Measurements from ENCODE around the gene TMEM108.

Gene TMEM108

GRCh38 chr3:133038731-133039375 lies 662 bp downstream of the TMEM108 start:
- Histone ChIP-seq H3K36me3 (ENCODE audit: insufficient read depth, low read length) (no peaks in the 10 kb centered on the region), H3K9ac (ENCODE audit: low read depth, low read length) (peak overlapping the region; percentile 72), H3K9me3 (ENCODE audit: control insufficient read depth, insufficient read depth, low read length) (no peaks in the 10 kb centered on the region), H3K4me1 (ENCODE audit: insufficient read depth, low read length) (peaks cover 21% of the 10 kb centered on the region; the same call in 1 of the 2 replicates)

- H3K9ac ChIP-seq (ENCODE audit: low read depth, low read length) = no peak overlapping the region
- H3K9me3 ChIP-seq (ENCODE audit: control insufficient read depth, insufficient read depth, low read length) = no peaks in the 10 kb centered on the region
- no peaks in the 10 kb centered on the region for H3K36me3 ChIP-seq (ENCODE audit: insufficient read depth, low read length)
- H3K4me1 ChIP-seq (ENCODE audit: insufficient read depth, low read length) = peaks cover 4% of the 10 kb centered on the region; the same call in 1 of the 2 replicates
Measured at GRCh38 chr3:133040696-133041523, 2.7 kb downstream of the TMEM108 start.

- no peaks in the 10 kb centered on the region for H3K9me3 ChIP-seq (ENCODE audit: control insufficient read depth, insufficient read depth, low read length)
- H3K4me1 ChIP-seq (ENCODE audit: insufficient read depth, low read length) = peaks cover 4% of the 10 kb centered on the region; the same call in 1 of the 2 replicates
- H3K9ac ChIP-seq (ENCODE audit: low read depth, low read length) = no peak overlapping the region
- H3K36me3 ChIP-seq (ENCODE audit: insufficient read depth, low read length) = no peaks in the 10 kb centered on the region
Measured at GRCh38 chr3:133041524-133041829, 3.3 kb downstream of the TMEM108 start.

- no peak overlapping the region for H3K9ac ChIP-seq (ENCODE audit: low read depth, low read length)
- no peaks in the 10 kb centered on the region for H3K9me3 ChIP-seq (ENCODE audit: control insufficient read depth, insufficient read depth, low read length)
- H3K36me3 ChIP-seq (ENCODE audit: insufficient read depth, low read length) = no peaks in the 10 kb centered on the region
- peaks cover 4% of the 10 kb centered on the region; the same call in 1 of the 2 replicates for H3K4me1 ChIP-seq (ENCODE audit: insufficient read depth, low read length)
Measured at GRCh38 chr3:133042778-133043177, 4.6 kb downstream of the TMEM108 start.

- no peak overlapping the region for H3K9ac ChIP-seq (ENCODE audit: low read depth, low read length)
- no peaks in the 10 kb centered on the region for H3K9me3 ChIP-seq (ENCODE audit: control insufficient read depth, insufficient read depth, low read length)
- H3K4me1 ChIP-seq (ENCODE audit: insufficient read depth, low read length) = no peaks in the 10 kb centered on the region
- no peaks in the 10 kb centered on the region for H3K36me3 ChIP-seq (ENCODE audit: insufficient read depth, low read length)
Measured at GRCh38 chr3:133047980-133048379, 9.8 kb downstream of the TMEM108 start.

- H3K9me3 ChIP-seq (ENCODE audit: control insufficient read depth, insufficient read depth, low read length) = no peaks in the 10 kb centered on the region
- H3K9ac ChIP-seq (ENCODE audit: low read depth, low read length) = no peak overlapping the region
- no peaks in the 10 kb centered on the region for H3K36me3 ChIP-seq (ENCODE audit: insufficient read depth, low read length)
- no peaks in the 10 kb centered on the region for H3K4me1 ChIP-seq (ENCODE audit: insufficient read depth, low read length)
Measured at GRCh38 chr3:133049491-133049890, 11.3 kb downstream of the TMEM108 start.

- Histone ChIP-seq H3K9me3 (ENCODE audit: control insufficient read depth, insufficient read depth, low read length) (no peaks in the 10 kb centered on the region), H3K4me1 (ENCODE audit: insufficient read depth, low read length) (no peaks in the 10 kb centered on the region), H3K36me3 (ENCODE audit: insufficient read depth, low read length) (no peaks in the 10 kb centered on the region), H3K9ac (ENCODE audit: low read depth, low read length) (no peak overlapping the region)
Measured at GRCh38 chr3:133050891-133051290, 12.7 kb downstream of the TMEM108 start.

GRCh38 chr3:133053532-133053931 lies 15.3 kb downstream of the TMEM108 start:
- Histone ChIP-seq H3K36me3 (ENCODE audit: insufficient read depth, low read length) (no peaks in the 10 kb centered on the region), H3K9me3 (ENCODE audit: control insufficient read depth, insufficient read depth, low read length) (no peaks in the 10 kb centered on the region), H3K4me1 (ENCODE audit: insufficient read depth, low read length) (0 out of 2 replicates have a peak, but pooled peaks cover 3% of the 10 kb centered on the region), H3K9ac (ENCODE audit: low read depth, low read length) (no peak overlapping the region)

GRCh38 chr3:133054586-133054985 lies 16.4 kb downstream of the TMEM108 start:
- 0 out of 2 replicates have a peak, but pooled peaks cover 3% of the 10 kb centered on the region for H3K4me1 ChIP-seq (ENCODE audit: insufficient read depth, low read length)
- H3K9ac ChIP-seq (ENCODE audit: low read depth, low read length) = no peak overlapping the region
- no peaks in the 10 kb centered on the region for H3K36me3 ChIP-seq (ENCODE audit: insufficient read depth, low read length)
- no peaks in the 10 kb centered on the region for H3K9me3 ChIP-seq (ENCODE audit: control insufficient read depth, insufficient read depth, low read length)

GRCh38 chr3:133055339-133055738 lies 17.1 kb downstream of the TMEM108 start:
- H3K9me3 ChIP-seq (ENCODE audit: control insufficient read depth, insufficient read depth, low read length) = no peaks in the 10 kb centered on the region
- H3K4me1 ChIP-seq (ENCODE audit: insufficient read depth, low read length) = 0 out of 2 replicates have a peak, but pooled peaks cover 3% of the 10 kb centered on the region
- H3K9ac ChIP-seq (ENCODE audit: low read depth, low read length) = no peak overlapping the region
- H3K36me3 ChIP-seq (ENCODE audit: insufficient read depth, low read length) = no peaks in the 10 kb centered on the region

GRCh38 chr3:133058243-133058642 lies 20.1 kb downstream of the TMEM108 start:
- H3K9me3 ChIP-seq (ENCODE audit: control insufficient read depth, insufficient read depth, low read length) = no peaks in the 10 kb centered on the region
- H3K4me1 ChIP-seq (ENCODE audit: insufficient read depth, low read length) = 0 out of 2 replicates have a peak, but pooled peaks cover 3% of the 10 kb centered on the region

GRCh38 chr3:133058831-133059230 lies 20.6 kb downstream of the TMEM108 start:
- Histone ChIP-seq H3K36me3 (ENCODE audit: insufficient read depth, low read length) (no peaks in the 10 kb centered on the region), H3K4me1 (ENCODE audit: insufficient read depth, low read length) (0 out of 2 replicates have a peak, but pooled peaks cover 3% of the 10 kb centered on the region), H3K9me3 (ENCODE audit: control insufficient read depth, insufficient read depth, low read length) (no peaks in the 10 kb centered on the region), H3K9ac (ENCODE audit: low read depth, low read length) (no peak overlapping the region)

More at GRCh38 chr3:133058243-133058642, 20.1 kb downstream of the TMEM108 start:
- Histone ChIP-seq H3K9ac (ENCODE audit: low read depth, low read length) (no peak overlapping the region), H3K36me3 (ENCODE audit: insufficient read depth, low read length) (no peaks in the 10 kb centered on the region)

- H3K4me1 ChIP-seq (ENCODE audit: insufficient read depth, low read length) = no peaks in the 10 kb centered on the region
- no peaks in the 10 kb centered on the region for H3K36me3 ChIP-seq (ENCODE audit: insufficient read depth, low read length)
- no peak overlapping the region for H3K9ac ChIP-seq (ENCODE audit: low read depth, low read length)
- H3K9me3 ChIP-seq (ENCODE audit: control insufficient read depth, insufficient read depth, low read length) = no peaks in the 10 kb centered on the region
Measured at GRCh38 chr3:133065193-133065961, 27.2 kb downstream of the TMEM108 start.

- no peaks in the 10 kb centered on the region for H3K4me1 ChIP-seq (ENCODE audit: insufficient read depth, low read length)
- no peaks in the 10 kb centered on the region for H3K9me3 ChIP-seq (ENCODE audit: control insufficient read depth, insufficient read depth, low read length)
- H3K36me3 ChIP-seq (ENCODE audit: insufficient read depth, low read length) = no peaks in the 10 kb centered on the region
- no peak overlapping the region for H3K9ac ChIP-seq (ENCODE audit: low read depth, low read length)
Measured at GRCh38 chr3:133066026-133066425, 27.8 kb downstream of the TMEM108 start.
